Kidney glomerular epithelial cell (primary cell): ENCODE measurements around the gene SP6.

Experiments used
- DNase-seq: peaks from one replicate; lab custom pipeline; 2025; lab: John Stamatoyannopoulos, UW

The SP6 gene

DNA sequence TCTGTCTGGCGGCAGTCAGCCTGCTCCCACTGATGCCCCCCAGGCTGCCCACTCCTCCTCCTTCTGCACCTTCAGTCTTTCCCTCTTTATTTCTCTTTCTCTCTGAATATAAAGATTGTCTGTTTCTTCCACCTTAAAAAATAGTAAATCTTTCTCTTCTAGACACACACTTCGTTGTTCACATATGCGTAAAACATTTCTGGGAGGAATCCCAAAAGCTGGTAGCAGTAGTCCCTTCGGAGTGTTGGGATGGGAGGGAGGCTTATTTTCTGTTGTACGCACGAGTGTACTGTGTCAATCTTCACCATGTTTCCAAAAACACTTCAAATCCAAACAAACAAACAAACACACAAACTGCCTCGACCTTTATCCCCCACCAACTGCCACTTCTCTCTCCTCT is 39.3 kb downstream of the SP6 start:
- DNase-seq, result no peak

- DNase-seq, result no peak
Measured at GRCh38 chr17:47810901-47811635, 39.9 kb downstream of the SP6 start.

GRCh38 chr17:47810200-47810821 is 40.7 kb downstream of the SP6 start:
- peak; percentile 87 for DNase-seq

GRCh38 chr17:47808830-47809480 is 42.0 kb downstream of the SP6 start:
- DNase-seq, result no peak

- no peak for DNase-seq
Measured at GRCh38 chr17:47808036-47808829, 42.7 kb downstream of the SP6 start.

DNA sequence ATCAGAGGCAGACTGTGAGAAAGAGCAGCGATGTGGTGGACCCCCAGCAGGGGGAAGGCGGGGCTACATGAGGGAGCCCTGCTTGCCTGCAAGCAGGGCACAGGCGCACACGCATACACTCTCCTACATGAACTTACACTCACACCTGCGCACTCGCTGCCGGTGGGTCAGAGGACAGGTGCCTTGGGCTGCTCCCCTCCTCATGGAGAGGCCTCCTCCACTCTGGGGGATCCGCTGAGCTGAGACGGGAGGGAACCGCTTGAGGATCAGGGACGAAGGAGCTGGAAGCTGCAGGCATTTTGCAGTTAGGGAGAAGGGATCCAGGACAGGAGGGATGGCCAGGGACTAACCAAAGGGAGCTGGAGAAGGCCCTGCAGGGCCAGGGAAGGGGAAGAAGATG is 43.5 kb downstream of the SP6 start:
- no peak for DNase-seq

DNA sequence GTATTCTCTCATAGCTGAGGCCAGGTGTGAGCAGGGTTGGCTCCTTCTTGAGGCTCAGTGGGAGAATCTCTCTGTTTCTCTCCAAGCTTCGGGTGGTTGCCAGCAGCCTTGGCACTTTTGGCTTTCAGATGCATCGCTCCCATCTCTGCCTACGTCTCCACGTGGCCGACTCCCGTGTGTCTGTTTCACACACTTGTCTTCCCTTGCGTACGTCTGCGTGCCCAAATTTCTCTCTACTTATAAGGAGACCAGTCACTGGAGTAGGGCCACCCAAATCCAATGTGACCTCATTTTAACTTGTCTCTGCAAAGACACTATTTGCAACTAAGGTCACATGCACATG is 44.1 kb downstream of the SP6 start:
- DNase-seq, result no peak

DNA sequence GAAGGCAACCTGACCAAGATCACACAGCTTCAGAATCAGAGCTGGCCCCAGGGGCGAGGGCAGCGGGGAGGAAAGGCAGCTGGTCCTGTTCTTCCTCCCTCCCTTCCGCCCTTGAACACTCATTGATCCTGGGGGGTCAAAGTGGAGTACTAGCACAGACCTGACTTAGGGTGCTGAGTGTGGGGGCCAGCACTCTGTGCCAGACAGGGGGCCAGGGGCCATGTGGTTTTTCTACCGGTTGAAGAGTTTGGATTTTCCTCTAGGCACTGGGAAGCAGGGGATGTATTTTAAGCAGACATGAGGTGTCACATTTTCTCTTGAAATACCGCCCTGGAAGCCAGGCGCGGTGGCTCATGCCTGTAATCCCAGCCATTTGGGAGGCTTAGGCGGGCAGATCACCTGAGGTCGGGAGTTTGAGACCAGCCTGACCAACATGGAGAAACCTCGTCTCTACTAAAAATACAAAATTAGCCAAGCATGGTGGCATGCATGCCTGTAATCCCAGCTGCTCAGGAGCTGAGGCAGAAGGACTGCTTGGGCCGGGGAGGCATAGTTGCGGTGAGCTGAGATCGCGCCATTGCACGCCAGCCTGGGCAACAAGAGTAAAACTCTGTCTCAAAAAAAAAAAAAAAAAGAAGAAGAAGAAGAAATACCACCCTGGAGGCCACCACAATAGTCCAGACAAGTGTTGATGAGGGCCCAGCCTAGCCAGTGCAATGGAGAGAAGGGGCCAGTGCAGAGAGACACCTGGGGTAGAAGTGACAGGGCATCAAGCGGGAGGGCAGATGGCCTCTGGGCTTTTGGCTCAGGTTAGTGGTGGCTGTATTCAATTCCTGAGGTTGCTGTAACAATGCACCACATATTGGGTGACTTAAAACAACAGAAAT is 44.7 kb downstream of the SP6 start:
- DNase-seq, result no peak

DNA sequence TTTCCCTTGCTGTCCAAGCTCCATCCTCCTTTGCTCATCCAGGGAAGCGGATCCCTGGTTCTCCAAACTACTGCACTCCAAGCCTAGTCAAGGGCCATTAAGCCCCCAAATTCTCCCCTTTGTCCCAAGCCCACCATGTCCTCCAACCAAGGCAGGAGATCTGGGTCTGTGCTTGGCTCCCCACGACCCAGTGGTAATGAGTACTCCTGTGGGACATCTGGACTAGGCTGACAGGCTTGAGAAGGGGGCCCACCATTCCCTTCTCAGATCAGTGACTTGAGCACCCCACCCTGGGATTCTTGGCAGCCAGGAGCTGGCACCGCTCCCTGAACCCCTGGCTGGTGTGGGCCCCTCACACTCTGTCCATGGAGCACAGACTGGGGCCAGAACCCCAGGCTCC is 46.5 kb downstream of the SP6 start:
- no peak for DNase-seq

DNA sequence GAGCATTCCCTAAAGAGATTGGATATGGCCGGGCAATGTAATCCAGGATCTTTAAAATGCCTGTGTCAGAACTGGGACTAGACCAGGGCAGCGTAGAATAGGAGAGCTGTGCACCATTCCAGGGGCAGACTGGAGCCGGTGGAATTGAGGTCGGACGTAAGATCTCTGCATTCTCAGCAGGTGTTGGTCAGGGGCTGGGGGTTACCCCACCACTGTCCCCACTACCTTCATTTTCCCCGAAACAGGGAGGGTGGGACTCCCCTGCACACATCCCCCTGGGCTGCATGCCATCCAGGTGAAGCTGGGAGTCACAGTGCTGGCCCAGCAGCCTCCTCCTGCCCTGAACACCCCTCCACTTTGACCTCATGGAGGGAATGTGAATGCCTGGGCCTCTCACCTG is 47.2 kb downstream of the SP6 start:
- no peak for DNase-seq

GRCh38 chr17:47803201-47803600 is 47.8 kb downstream of the SP6 start:
- DNase-seq, result no peak

GRCh38 chr17:47802341-47803022 is 48.5 kb downstream of the SP6 start:
- peak; percentile 24 for DNase-seq

DNA sequence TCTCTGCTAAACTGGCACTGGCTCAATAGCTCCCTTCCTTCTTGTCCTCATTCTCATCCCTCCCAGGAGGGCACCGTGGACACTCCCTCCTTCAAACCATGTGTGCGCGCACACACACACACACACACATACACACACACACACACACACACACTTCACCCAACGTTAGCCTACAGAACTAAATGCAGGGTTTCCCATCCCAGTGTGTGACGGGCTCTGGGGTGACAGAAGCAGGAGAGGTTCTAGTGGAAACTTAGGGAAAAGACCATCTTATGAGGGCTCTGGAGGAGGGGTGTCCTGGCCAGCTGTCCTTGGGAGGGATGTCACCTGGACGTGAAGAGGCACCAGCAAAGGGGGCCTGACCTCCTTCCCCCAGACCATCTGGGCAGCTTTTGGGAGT is 49.1 kb downstream of the SP6 start:
- no peak for DNase-seq

DNA sequence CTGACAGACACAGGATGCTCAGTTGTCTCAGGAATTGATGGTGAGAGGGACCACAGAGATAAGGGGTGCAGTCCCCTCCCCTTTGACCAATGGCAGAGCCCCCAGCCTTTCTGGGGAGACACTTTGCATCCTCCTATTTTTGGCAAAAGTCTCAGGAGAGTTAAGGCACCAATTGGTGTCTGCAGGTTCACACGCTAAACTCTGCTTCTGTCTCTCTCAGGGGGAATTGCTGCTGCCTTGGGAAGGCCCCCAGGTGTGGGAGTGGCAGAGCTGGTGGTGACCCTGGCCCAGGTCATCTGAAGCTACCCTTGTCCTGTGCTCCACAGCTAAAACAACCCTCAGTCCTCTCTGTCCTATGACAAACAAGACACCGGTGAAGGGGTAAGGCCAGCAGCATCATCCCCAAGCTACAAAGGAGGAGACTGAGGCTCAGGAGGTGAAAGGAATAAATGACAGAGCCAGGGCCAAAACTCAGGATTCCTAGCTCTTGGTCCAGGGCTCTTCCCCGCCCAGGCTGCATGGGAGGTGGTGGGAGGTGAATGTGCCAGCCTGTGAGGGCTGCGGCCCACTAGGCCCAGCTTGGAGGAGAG is 49.7 kb downstream of the SP6 start:
- no peak for DNase-seq

GRCh38 chr17:47800686-47801085 is 50.3 kb downstream of the SP6 start:
- no peak for DNase-seq

- no peak for DNase-seq
Measured at GRCh38 chr17:47797797-47798196, 53.2 kb downstream of the SP6 start.
